ENCODE data around the gene PREB.

Gene PREB

DNA sequence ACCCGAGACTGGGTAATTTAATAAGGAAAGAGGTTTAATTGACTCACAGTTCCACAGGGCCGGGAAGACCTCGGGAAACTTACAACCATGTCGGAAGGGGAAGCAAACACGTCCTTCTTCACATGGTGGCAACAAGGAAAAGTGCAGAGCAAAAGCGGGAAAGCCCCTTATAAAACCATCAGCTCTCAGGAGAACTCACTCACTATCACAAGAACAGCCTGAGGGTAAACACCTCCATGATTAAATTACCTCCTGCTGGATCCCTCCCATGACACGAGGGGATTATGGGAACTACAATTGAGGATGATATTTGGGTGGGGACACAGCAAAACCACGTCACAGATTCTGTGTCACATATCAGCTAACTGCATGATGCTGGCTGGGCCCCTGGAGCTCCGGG is 25.8 kb upstream of the PREB start:
- H3K27ac ChIP-seq: no peak overlapping the region
- no peak for TF ChIP-seq ZFX (IDR thresholded peaks at IDR 0.05; ENCODE audit: borderline replicate concordance)
- TF ChIP-seq, protein P1, sequence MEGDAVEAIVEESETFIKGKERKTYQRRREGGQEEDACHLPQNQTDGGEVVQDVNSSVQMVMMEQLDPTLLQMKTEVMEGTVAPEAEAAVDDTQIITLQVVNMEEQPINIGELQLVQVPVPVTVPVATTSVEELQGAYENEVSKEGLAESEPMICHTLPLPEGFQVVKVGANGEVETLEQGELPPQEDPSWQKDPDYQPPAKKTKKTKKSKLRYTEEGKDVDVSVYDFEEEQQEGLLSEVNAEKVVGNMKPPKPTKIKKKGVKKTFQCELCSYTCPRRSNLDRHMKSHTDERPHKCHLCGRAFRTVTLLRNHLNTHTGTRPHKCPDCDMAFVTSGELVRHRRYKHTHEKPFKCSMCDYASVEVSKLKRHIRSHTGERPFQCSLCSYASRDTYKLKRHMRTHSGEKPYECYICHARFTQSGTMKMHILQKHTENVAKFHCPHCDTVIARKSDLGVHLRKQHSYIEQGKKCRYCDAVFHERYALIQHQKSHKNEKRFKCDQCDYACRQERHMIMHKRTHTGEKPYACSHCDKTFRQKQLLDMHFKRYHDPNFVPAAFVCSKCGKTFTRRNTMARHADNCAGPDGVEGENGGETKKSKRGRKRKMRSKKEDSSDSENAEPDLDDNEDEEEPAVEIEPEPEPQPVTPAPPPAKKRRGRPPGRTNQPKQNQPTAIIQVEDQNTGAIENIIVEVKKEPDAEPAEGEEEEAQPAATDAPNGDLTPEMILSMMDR (IDR thresholded peaks at IDR 0.05): no peak

DNA sequence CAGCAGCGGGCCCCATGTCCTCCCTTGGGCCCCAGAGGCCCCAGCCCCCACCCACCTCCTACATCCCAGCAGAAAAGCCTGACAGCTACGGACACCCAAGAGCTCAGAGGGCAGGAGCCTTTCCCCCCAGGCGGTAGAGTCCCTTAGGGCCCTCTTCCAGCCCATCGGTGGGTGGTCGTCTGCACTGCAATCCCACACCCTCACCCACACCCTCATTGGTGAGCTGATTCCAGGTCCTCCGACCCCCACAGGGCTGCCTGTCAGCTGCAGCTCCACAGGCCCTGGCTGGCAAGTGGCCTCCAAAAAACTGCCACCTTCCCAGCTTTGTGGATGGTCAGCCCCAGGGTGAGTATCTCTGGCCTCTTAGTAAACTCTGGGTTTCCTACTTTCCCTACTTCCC is 24.8 kb upstream of the PREB start:
- no peak overlapping the region for H3K27ac ChIP-seq
- TF ChIP-seq, protein P1 (IDR thresholded peaks at IDR 0.05): no peak
- no peak for TF ChIP-seq ZFX (IDR thresholded peaks at IDR 0.05; ENCODE audit: borderline replicate concordance)

DNA sequence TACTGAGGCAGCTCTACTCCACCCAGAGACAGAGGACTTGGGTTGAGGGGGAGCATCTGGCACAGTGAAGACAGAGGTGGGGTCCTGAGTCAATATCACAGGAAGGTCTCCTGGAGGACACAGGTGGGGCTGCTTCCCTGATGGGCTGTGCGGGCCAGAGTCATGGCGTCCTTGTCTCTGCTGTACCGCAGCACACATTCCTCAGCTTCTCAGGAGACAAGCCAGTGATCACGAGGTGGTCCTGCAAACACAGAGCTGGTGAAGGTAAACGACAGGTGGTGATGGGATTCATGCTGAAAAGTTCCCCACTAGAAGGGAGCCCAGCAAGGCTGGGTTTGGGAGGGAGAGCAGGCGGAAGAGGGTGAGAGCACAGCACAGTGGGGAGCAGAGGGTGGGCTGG is 24.0 kb upstream of the PREB start:
- no peak overlapping the region for H3K27ac ChIP-seq
- TF ChIP-seq, protein P1 (IDR thresholded peaks at IDR 0.05): no peak
- TF ChIP-seq ZFX (IDR thresholded peaks at IDR 0.05; ENCODE audit: borderline replicate concordance): no peak

DNA sequence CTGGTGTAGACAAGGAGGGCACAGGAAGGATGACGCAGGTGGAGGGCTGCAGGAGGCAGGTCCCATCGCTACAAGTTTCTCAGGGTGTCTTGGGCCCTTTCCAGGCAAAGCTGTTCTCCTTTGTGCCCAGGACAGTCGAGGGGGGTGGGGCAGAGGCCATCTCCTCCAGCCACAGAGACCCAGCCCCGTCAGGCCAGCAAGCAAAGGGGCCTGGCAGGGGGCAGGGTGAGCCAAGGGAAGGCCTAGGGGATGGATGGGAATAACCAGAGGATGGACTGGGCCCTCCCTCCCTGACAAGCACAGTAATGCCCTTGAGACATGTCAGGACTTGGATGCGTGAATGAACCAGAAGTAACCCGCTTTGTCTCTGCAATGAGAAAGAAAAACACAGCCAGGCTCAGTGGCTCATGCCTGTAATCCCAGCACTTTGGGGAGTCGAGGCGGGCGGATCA is 20.7 kb upstream of the PREB start:
- no peak overlapping the region for H3K27ac ChIP-seq
- TF ChIP-seq ZFX (IDR thresholded peaks at IDR 0.05; ENCODE audit: borderline replicate concordance): no peak
- TF ChIP-seq, protein P1 (IDR thresholded peaks at IDR 0.05): no peak

DNA sequence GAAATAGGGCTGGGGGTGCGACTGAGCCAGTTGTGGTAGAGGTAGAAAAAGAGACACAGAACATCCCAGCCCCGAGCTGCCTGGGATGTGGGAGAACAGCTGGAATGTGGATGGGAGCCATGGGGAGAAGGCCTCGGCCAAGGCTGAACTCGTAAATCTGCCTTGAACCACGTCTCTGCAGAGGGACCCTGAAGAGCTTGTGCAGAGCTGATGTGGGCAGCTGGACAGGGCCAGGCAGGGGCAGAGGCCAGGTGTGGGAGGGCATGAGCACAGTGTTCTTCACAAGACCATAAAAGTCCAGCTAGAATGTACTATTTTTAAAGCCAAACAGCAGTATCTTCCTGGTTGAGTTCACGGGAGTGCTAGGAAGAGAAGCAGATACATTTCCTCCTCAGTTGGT is 20.1 kb upstream of the PREB start:
- TF ChIP-seq ZFX (IDR thresholded peaks at IDR 0.05; ENCODE audit: borderline replicate concordance): no peak
- TF ChIP-seq, protein P1 (IDR thresholded peaks at IDR 0.05): no peak
- no peak overlapping the region for H3K27ac ChIP-seq

DNA sequence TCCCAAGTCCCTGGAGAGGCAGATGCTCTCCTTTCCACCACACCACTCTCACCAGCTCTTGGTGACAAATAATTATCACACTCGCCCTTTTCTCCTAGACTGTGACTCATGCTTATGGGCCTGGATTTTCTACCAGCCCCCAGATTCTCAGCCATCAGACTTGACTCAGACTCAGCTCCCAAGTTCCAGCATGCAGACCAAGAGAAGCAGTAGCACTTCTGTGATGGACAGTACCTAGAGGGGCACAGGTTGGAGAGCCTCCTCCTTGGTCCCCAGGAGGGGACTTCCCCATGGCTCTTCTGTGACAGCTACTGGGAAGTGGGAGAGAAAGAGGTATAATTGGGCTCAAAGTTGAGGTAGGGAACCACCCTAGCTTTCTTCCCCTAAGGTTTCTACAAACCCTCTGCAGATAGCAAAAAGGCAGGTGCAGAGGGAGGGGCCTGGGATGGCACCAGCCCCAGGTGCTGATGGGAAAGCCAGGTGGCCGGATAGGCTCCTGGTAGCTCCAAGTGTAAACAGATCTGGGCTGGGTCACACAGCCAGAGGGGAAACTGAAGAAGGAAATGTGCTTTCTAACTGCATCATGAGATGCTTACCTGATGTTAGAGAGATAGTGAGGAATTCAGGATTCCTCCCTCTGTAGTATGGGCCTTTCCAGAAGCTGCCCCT is 18.5 kb upstream of the PREB start:
- TF ChIP-seq, protein P1 (IDR thresholded peaks at IDR 0.05): no peak
- TF ChIP-seq ZFX (IDR thresholded peaks at IDR 0.05; ENCODE audit: borderline replicate concordance): no peak
- H3K27ac ChIP-seq: peak overlapping the region; percentile 39

DNA sequence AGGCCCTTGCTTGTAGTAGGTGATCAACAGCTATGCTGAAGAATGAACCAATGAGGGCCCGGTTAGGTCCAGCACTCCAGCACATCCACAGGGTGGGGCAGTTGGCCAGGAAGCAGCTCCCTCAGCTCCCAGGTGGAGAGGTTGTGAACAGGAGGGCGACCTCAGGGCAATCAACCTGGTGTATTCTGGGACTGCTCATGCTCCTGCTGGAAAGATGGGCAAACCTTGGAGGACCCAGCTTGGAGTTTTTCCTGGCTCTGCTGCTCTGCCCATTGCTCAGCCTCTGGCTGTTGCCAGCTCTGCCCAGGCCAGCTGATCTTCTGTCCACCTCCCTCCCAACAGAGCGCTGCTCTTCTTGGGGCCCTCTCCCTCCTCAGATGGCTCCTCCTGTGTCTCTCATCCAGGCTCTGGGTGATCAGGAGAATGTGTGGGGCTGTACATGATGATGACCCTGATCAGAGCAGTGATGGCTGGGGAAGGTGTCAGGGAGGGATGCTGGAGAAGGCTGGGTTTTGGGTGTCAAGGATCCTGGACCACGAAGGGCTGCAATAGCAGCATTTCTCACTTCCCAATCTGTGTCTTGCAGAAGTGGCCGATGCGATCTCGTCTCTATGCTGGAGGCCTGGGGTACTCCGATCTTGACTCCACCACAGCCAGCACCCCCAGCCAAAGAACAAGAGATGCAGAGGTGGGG is 17.8 kb upstream of the PREB start:
- H3K27ac ChIP-seq: no peak overlapping the region
- no peak for TF ChIP-seq ZFX (IDR thresholded peaks at IDR 0.05; ENCODE audit: borderline replicate concordance)
- TF ChIP-seq, protein P1 (IDR thresholded peaks at IDR 0.05): peak; percentile 6; the same call in 1 of the 2 replicates

Measured in 22Rv1 (cell line).